Fibroblast of lung (primary cell): ENCODE results near the gene SLC4A5.

Experiments used
- EZH2 ChIP-seq: IDR thresholded peaks from 2 replicates; pipeline ENCODE4 v1.5.1; 2012; ENCODE audit warnings: low read length, control low read depth, mild to moderate bottlenecking; ENCODE audit errors: missing control alignments
- TF ChIP-seq, protein P1 (sequence below), 2 donors: IDR thresholded peaks in 1 of 2; conservative IDR thresholded peaks in 1 of 2; 1 replicate in 1 of 2; 2 replicates in 1 of 2; pipeline ENCODE4 v1.5.1; 2011 to 2012; ENCODE audit warnings: low read length in 2 of 2, control low read depth in 1 of 2, inconsistent platforms in 1 of 2, low read depth in 1 of 2, mild to moderate bottlenecking in 1 of 2

GRCh38 chr2:74212702-74213410 is 130.4 kb downstream of the SLC4A5 start:
- TF ChIP-seq, protein P1, sequence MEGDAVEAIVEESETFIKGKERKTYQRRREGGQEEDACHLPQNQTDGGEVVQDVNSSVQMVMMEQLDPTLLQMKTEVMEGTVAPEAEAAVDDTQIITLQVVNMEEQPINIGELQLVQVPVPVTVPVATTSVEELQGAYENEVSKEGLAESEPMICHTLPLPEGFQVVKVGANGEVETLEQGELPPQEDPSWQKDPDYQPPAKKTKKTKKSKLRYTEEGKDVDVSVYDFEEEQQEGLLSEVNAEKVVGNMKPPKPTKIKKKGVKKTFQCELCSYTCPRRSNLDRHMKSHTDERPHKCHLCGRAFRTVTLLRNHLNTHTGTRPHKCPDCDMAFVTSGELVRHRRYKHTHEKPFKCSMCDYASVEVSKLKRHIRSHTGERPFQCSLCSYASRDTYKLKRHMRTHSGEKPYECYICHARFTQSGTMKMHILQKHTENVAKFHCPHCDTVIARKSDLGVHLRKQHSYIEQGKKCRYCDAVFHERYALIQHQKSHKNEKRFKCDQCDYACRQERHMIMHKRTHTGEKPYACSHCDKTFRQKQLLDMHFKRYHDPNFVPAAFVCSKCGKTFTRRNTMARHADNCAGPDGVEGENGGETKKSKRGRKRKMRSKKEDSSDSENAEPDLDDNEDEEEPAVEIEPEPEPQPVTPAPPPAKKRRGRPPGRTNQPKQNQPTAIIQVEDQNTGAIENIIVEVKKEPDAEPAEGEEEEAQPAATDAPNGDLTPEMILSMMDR (conservative IDR thresholded peaks at IDR 0.05 in 1 of 2, IDR thresholded peaks at IDR 0.05 in 1 of 2; ENCODE audit: low read depth in 1 of 2, low read length in 2 of 2): no peak
- TF ChIP-seq EZH2: no peak
